Astrocyte of the spinal cord (primary cell): ENCODE results near the gene AARS2.
A peak's percentile ranks its signal among the peaks of the same experiment; 100 is the strongest.

Experiments used
- DNase-seq: peaks from one replicate; pipeline ENCODE4 v3.0.0; 2011; ENCODE audit warnings: low read depth, low spot score
- H3K4me3 ChIP-seq: 2 replicates; pipeline ENCODE4 v1.5.1; 2011; ENCODE audit warnings: low read depth, mild to moderate bottlenecking, low read length, moderate library complexity
- in situ Hi-C: cut with HindIII; loops from 2 replicates; pipeline ENCODE4 v1.10.0; 2017; ENCODE audit warnings: low sequenced_read_pairs
- TF ChIP-seq, protein P1 (sequence below): IDR thresholded peaks from 2 replicates; pipeline ENCODE4 v1.5.1; 2012; ENCODE audit warnings: low read depth, mild to moderate bottlenecking, low read length, inconsistent platforms

Gene AARS2

DNA sequence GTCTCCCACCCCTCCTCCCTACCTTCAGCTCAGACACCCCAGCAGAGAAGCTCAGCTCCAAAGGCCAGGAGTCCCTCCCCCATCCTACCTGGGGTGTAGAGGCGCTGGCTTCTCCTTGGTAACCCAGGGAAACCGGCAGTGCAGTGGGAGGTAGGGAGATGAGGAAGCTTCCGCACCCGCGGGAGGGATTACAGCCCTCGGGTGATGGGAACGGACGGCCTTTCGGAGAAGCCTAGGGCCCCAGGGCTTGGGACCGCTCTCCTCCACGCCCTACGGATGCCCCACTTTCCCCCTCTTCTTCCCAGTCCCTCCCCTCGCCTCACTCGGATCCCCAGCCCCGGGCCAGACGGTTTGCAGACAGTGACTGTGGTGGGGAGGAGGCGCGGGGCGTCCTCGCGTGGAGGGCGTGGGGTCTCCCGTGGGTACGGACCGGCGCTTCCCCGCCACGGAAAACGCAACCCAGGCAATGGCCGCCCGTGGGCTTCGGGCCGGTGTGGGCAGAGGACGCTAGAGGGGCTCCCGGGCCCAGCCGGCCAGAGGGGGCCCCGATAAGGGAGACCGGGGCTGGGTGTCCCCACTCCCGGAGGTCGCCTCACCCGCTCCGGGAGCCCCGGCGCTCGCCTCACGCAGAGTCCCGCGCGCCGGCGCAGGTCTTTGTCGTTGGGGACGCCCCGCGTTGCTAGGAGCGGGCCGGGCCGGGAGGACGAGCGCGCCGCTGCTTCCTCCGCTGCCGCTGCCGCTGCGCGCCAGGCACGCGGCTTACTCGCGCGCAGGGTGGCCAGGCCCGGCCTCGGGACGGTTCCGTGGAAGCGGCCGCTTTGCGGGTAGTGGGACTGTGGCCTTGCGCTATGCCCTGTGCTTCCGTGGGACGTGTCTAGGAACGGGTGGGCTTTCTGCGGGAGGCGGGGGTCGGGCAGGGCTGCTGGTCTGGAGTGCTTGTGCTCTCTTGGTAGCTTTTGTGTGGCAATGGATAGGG is 15.8 kb downstream of the AARS2 start:
- in situ Hi-C loops: no loop called here
- peak; percentile 12 for DNase-seq
- H3K4me3 ChIP-seq: peak overlapping the region; percentile 27
- TF ChIP-seq, protein P1, sequence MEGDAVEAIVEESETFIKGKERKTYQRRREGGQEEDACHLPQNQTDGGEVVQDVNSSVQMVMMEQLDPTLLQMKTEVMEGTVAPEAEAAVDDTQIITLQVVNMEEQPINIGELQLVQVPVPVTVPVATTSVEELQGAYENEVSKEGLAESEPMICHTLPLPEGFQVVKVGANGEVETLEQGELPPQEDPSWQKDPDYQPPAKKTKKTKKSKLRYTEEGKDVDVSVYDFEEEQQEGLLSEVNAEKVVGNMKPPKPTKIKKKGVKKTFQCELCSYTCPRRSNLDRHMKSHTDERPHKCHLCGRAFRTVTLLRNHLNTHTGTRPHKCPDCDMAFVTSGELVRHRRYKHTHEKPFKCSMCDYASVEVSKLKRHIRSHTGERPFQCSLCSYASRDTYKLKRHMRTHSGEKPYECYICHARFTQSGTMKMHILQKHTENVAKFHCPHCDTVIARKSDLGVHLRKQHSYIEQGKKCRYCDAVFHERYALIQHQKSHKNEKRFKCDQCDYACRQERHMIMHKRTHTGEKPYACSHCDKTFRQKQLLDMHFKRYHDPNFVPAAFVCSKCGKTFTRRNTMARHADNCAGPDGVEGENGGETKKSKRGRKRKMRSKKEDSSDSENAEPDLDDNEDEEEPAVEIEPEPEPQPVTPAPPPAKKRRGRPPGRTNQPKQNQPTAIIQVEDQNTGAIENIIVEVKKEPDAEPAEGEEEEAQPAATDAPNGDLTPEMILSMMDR: no peak

DNA sequence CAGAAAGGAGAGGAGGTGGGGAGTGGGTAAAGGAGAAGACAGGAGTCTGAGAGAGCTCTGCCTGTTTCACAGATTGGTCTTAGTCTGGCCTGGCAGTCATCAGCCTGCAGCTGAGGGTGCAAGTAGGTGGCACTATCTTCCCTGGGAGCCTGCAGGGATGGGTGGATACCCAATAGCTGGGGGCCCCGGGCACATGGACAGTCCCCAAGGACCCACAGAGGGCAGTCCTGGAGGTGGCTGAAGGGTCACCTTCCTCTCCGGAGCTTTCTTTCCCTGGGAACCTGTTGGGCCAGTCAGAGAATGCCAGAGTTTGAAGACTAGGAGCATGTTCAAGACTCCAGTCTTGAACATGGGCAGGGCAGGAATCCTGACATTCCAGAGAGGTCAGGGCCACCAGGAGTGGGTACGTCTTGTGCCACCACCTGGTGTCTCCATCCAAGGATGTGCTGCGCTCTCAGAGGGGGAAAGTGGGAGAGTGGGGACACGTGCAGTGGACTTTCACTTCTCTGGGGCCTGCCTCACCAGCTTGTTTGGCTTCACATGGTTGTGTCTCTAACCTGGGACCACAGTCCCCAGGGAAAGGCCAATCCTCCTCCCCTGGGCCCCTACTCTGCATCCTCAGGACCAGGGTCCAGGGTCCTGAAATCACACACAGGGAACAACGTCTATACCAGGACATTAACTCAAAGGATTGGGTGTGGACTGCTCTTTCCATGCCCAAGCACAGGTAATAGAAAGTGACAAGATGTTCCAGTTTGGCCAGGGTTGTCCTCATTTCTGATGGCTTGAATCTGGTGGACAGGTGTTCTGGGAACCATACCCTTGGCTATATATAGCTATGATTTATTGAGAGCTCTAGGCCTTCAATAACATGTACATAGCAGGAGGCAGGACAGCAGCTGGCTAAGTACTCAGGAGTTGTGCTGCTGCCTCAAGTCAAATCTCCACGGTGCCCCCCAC is 18.0 kb downstream of the AARS2 start:
- in situ Hi-C loops: no loop called here
- no peak overlapping the region for H3K4me3 ChIP-seq
- TF ChIP-seq, protein P1: no peak
- DNase-seq: no peak

DNA sequence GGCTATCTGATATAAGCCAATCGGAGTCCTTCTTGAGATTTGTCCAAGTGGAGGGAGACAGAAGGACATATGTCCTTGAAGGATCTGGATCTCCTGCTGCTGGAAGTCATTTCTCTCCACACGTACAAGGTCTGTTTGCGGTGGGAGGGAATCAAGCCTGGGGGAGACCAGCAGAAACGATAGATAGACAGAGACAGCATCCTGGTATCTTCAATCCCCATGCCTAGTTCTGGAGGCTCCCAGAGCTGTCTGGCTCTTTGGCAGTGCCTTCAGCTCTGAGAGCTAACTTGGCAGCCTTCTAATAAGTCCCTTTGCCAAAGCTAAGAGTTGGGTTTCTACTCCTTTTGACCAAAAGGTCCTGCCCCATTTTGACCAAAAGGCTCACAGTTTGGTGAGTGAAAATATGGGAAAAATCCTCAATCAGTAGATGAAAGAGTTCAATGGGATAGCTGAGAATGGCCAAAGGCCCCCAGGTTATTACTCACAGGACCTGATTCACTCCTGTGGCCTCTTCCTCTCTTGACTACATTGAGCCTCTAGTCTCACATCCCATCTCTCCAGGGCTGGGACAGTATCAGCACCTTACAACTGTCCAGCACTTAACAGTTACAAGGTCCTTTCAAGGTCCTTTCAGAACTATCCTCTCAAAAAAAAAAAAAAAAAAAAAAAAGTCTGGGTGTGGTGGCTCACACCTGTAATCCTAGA is 20.3 kb downstream of the AARS2 start:
- no peak for DNase-seq
- TF ChIP-seq, protein P1: no peak
- in situ Hi-C loops: no loop called here
- no peak overlapping the region for H3K4me3 ChIP-seq

DNA sequence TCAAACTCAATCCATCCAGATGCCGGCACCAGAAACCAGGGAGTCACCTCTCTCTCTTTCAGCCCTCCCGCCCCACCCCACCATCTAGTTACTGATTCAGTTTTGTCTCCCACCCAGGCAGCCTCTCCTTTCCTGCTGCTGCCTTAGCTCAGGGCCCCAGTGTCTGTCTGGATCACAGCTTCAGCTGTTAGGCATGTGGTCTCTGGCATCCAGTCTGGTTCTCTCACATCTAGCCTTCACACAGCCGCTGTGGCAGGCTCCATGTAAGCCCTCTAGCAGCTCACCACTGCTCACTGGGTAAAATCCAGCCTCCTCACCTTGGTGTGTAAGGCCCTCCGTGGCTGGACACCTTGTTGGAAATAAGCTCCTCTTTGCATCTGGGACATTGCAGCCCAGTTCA is 21.3 kb downstream of the AARS2 start:
- no peak for DNase-seq
- no peak overlapping the region for H3K4me3 ChIP-seq
- in situ Hi-C loops: no loop called here
- TF ChIP-seq, protein P1: no peak

DNA sequence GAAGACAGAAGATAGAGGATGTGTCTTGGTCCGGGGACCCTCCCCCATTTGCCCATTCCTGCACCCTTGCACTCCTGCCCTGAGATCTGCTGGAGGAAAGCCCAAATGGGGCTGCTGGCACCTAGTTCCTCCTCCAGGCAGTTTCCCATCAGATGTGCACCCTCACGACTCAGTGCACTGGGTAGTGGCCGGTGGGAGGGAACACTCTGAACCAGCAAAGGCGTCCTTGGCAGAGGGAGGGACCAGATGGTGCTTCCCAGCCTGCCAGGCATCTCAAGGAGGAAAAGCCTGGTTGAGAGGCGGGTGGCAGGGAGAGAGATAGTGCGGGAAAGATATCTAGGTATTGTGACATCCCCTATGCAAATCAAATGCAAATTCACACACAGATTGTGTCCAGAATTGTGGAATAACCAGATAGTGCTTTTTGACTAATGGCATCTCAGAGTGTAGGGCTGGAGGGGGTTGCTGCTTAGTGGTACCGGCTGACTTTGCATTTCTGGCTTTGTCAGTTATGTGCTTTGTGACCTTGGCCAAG is 23.4 kb downstream of the AARS2 start:
- no peak for DNase-seq
- TF ChIP-seq, protein P1: no peak
- in situ Hi-C loops: no loop called here
- H3K4me3 ChIP-seq: no peak overlapping the region

DNA sequence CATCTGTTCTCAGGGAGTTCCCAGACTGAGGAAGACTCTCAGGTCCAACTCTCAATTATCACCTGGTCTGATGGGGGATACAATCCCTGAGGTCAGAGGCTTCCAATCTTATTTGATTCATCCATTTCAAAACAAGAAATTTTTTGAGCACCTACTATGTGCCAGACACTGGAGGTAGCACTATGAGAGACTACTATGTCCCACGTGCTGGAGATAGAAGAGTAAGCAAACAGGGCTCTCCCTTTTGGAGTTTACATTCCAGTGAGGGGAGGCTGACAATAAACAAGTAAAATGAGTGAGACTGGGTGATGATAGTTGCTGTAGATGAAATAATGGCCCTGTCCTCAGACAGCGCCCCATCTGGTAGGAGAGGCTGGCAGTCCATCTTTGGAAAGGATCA is 26.4 kb downstream of the AARS2 start:
- no peak overlapping the region for H3K4me3 ChIP-seq
- in situ Hi-C loops: no loop called here
- TF ChIP-seq, protein P1: no peak
- DNase-seq: no peak
